HUES64 (cell line): ENCODE results near the gene FOXM1. TPM values are rescaled to one million over a fixed set of nuclear protein-coding genes. Genes with fewer than 3 reads are reported as not detected.

Experiments used
- H3K27ac ChIP-seq: 2 replicates; pipeline ENCODE4 v1.7.0; 2013; ENCODE audit warnings: low read depth, low read length, inconsistent platforms
- H3K27me3 ChIP-seq: 2 replicates; pipeline ENCODE4 v1.6.1; 2013; ENCODE audit warnings: mild to moderate bottlenecking, low read length; ENCODE audit not compliant: insufficient read depth
- H3K36me3 ChIP-seq: 2 replicates; pipeline ENCODE4 v1.6.1; 2013; ENCODE audit warnings: mild to moderate bottlenecking, low read length; ENCODE audit not compliant: insufficient read depth
- H3K4me1 ChIP-seq: 2 replicates; pipeline ENCODE4 v1.6.1; 2013; ENCODE audit warnings: mild to moderate bottlenecking, low read length, moderate library complexity; ENCODE audit not compliant: insufficient read depth
- H3K4me3 ChIP-seq: 2 replicates; pipeline ENCODE4 v1.5.1; 2013; ENCODE audit warnings: mild to moderate bottlenecking, low read length, moderate library complexity
- H3K9ac ChIP-seq: 2 replicates; pipeline ENCODE4 v1.6.1; 2013; ENCODE audit warnings: mild to moderate bottlenecking, low read depth, low read length
- H3K9me3 ChIP-seq: 2 replicates; pipeline ENCODE4 v1.6.1; 2013; ENCODE audit warnings: low read depth, low read length; ENCODE audit not compliant: insufficient read depth
- WGBS: fragments of 150-250, 120-280 bp; methylation state at CpG from one replicate; pipeline ENCODE4 v1.1.7; 2013; ENCODE audit warnings: missing lambda C conversion rate; 5-methylcytosine and 5-hydroxymethylcytosine counted together
- polyA plus RNA-seq, 2 experiments: library from polyadenylated mRNA; stranded (reverse); fragments of 50-300 nt; gene quantifications; one replicate each; pipeline ENCODE4 v1.2.3, GENCODE V29; 2013

The FOXM1 gene, protein sequence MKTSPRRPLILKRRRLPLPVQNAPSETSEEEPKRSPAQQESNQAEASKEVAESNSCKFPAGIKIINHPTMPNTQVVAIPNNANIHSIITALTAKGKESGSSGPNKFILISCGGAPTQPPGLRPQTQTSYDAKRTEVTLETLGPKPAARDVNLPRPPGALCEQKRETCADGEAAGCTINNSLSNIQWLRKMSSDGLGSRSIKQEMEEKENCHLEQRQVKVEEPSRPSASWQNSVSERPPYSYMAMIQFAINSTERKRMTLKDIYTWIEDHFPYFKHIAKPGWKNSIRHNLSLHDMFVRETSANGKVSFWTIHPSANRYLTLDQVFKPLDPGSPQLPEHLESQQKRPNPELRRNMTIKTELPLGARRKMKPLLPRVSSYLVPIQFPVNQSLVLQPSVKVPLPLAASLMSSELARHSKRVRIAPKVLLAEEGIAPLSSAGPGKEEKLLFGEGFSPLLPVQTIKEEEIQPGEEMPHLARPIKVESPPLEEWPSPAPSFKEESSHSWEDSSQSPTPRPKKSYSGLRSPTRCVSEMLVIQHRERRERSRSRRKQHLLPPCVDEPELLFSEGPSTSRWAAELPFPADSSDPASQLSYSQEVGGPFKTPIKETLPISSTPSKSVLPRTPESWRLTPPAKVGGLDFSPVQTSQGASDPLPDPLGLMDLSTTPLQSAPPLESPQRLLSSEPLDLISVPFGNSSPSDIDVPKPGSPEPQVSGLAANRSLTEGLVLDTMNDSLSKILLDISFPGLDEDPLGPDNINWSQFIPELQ
- 84.1 TPM for polyA plus RNA-seq (2013, experiment 1 of 2)
- polyA plus RNA-seq (2013, experiment 2 of 2): 85.7 TPM

DNA sequence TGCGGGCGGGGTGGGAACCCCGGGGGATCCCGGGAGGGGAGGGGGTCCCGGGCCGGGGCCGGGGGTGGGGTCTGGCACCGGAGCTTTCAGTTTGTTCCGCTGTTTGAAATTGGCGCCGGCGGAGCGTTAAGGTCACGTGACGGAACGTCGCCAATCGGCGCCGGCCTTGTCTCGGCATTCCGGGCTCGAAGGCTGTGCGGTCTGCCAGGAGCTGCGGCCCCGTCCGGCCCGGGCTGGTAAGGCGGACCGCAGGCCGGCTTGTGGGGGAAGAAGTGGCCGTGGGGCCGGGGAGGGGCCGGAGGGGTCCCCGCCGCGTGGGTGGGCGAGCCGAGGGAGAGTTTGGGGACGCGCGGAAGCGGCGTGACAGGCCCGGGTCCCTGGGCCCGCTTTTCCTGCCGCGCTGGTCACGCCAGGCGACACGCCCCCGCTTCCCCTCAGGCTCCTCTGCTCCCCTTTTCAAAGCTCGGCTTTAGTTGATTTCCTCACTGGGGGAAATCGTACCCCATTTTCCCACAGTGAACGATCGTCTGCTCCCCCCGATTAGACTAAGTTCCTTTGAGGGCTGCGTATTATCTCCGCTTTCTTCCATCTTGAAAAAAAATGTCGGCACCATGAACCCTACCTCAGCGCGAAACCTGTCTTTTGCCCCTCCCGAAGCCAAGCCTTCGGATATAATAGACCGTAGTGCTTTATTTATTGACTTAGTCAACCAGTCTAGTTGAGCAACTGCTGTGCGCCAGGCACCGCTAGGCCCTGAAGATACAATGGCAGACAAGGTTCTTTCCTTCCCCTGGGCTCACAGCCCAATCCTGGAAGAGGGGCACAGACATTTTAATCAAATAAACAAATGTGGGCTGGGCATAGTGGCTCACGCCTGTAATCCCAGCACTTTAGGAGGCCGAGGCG, at the start of gene FOXM1, which contains the start of gene RHNO1:
TSS of gene FOXM1 (minus strand) at position 128 of the 906 bp plus-strand sequence. CDS start 2,696 bp downstream, outside the sequence.
TSS of gene RHNO1 (plus strand) at position 177 of the 906 bp plus-strand sequence. CDS start 8,144 bp downstream, outside the sequence.
- Histone ChIP-seq H3K27me3 (no peaks in the 10 kb centered on the region), H3K9ac (peak within 1 kb of the TSS; percentile 96), H3K36me3 (peaks cover 38% of the 10 kb centered on the region), H3K27ac (peak within 1 kb of the TSS; percentile 73), H3K4me3 (peak within 1 kb of the TSS; percentile 99), H3K4me1 (peaks cover 11% of the 10 kb centered on the region), H3K9me3 (no peaks in the 10 kb centered on the region)
- WGBS: under 1% methylated on average over 70 of the region's 70 CpGs

DNA sequence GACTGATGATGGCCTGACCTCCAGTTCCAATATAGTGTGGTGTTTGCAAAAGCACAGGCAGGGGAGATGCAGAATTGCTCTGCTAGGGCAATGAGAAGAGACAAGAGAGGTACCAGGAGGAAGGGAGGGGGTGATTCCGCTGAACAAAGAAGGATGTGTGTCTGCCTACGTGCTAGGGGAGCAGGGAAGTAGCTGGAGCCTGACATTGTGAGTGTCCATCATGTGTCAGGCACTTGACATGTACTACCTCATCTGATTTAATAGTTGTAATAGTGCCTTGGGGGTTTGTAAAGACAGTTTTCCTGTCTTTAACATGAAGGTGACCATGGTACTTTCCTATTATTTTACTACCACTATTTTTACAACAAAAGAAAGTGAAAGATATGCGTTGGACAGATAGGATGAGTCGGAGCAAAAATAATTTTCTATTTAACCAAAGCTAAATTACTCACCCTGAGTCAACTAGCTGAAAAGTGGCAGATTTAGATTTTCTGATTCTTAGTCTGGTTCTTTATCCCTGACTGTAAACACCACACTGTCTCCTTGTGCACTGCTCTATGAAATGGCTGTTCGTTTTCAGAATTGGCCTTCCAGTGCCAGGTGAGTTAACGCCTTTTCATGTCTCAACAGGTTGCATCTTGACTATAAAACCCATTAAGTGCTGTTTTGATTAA, 48.5 kb upstream of the FOXM1 start:
- H3K27me3 ChIP-seq: no peaks in the 10 kb centered on the region
- 93% methylated on average over 6 of the region's 6 CpGs for WGBS
- peaks cover 14% of the 10 kb centered on the region for H3K4me1 ChIP-seq
- H3K4me3 ChIP-seq: no peak overlapping the region
- no peak overlapping the region for H3K9ac ChIP-seq
- H3K9me3 ChIP-seq: no peaks in the 10 kb centered on the region
- no peak overlapping the region for H3K27ac ChIP-seq
- peaks cover 39% of the 10 kb centered on the region for H3K36me3 ChIP-seq

DNA sequence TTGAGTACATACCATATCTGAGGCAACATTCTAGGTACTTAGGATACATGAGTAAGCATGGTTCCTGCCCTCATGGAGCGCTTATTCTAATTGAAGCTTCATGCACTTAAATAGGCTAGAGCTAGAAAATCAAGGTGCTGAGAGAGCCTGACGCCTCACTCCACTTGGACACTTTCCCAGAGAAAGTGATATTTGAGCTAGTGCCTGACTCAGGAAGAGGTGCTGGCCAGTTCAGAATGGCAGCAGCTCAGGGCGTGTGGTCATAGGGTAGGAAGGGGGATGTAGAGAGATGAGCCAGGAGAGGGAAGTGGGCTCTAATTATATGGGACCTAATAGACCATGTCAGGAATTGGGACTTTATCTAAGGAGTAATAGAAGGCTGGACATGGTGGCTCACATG, 47.0 kb upstream of the FOXM1 start:
- no peaks in the 10 kb centered on the region for H3K9me3 ChIP-seq
- peaks cover 14% of the 10 kb centered on the region for H3K4me1 ChIP-seq
- H3K27ac ChIP-seq: no peak overlapping the region
- 93% methylated on average over 3 of the region's 3 CpGs for whole genome bisulfite sequencing
- peaks cover 35% of the 10 kb centered on the region for H3K36me3 ChIP-seq
- no peaks in the 10 kb centered on the region for H3K27me3 ChIP-seq
- no peak overlapping the region for H3K9ac ChIP-seq
- no peak overlapping the region for H3K4me3 ChIP-seq

DNA sequence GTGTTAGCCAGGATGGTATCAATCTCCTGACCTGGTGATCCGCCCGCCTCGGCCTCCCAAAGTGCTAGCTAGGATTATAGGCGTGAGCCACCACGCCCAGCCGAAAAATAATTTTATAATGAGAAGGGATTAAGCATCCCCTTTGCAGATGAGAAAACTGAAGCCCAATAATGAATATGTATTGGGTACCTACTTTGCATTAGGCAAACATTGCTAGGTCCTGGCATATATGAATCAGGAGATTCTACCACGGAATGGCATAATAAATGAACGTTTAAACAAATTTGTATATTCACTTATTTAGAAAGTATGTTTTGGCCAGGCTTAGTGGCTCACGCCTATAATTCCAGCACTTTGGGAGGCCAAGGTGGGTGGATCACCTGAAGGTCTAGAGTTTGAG, 46.1 kb upstream of the FOXM1 start:
- Histone ChIP-seq H3K4me1 (peaks cover 14% of the 10 kb centered on the region), H3K9ac (no peak overlapping the region), H3K9me3 (no peaks in the 10 kb centered on the region), H3K27ac (no peak overlapping the region; the same call in 1 of the 2 replicates), H3K4me3 (no peak overlapping the region), H3K36me3 (peaks cover 35% of the 10 kb centered on the region), H3K27me3 (no peaks in the 10 kb centered on the region)
- WGBS: 96% methylated on average over 9 of the region's 9 CpGs

DNA sequence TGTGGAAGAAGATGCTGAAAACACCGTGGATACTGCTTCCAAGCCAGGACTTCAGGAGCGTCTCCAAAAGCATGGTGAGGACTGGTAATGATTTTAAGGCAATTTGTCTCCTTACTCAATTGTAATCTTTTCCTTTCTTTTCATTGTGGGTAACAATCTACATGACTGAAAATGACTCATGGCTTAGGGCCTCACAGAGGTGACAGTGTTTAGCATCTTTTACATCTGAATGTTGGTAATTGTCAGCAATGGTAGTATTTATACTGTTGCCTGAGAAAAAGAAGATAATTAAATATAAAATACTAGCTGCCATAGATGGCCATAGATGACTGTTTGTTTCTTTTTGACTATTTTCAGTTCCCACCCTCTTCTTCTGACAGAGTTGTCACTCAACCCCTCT, 45.4 kb upstream of the FOXM1 start:
- no peaks in the 10 kb centered on the region for H3K27me3 ChIP-seq
- WGBS: 34% methylated on average over 2 of the region's 2 CpGs
- peak overlapping the region; percentile 41; the same call in 1 of the 2 replicates for H3K9ac ChIP-seq
- peaks cover 14% of the 10 kb centered on the region for H3K4me1 ChIP-seq
- no peak overlapping the region; the same call in 1 of the 2 replicates for H3K4me3 ChIP-seq
- peaks cover 32% of the 10 kb centered on the region for H3K36me3 ChIP-seq
- peak overlapping the region; percentile 79; the same call in 1 of the 2 replicates for H3K27ac ChIP-seq
- H3K9me3 ChIP-seq: no peaks in the 10 kb centered on the region

DNA sequence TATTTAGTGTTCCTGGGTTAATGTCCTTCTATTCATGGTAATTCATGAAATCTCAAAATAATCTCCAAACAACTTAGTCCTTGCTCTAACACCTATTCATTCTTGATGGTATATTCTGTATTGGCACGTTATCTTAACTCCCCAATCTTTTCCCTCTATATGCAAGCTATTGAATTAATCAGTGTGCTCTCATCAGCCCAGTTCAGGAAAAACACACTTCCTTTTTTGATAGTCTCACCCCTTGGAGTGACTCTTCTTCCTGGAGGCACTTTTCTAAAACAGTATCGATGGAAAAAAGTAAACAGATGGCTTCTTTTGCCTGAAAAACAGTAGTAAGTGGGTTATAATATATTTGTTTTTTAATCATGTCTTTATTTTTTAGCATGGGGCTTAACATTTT, 42.3 kb upstream of the FOXM1 start:
- Histone ChIP-seq H3K36me3 (peaks cover 22% of the 10 kb centered on the region; the same call in 1 of the 2 replicates), H3K4me1 (peaks cover 14% of the 10 kb centered on the region), H3K4me3 (no peak overlapping the region), H3K27ac (no peak overlapping the region), H3K9me3 (no peaks in the 10 kb centered on the region), H3K27me3 (no peaks in the 10 kb centered on the region), H3K9ac (no peak overlapping the region)
- 94% methylated on average over 2 of the region's 2 CpGs for WGBS

DNA sequence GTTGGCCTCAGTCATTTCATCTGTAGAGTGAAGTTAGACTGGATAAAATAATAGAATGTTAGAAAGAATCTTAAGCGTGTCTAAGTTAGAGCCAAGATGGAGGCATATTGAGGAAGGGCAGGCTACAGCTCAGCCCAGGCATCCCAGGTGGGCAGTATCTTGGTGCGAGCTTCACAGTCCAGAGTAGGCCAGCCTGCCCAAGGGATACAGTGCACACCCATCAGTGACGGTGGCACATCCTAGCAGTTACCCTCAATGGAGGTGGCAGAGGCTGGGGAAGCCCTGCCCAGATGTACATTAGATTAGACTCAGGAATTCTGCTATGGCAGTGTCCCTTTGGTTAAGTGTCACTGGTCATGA, 35.2 kb upstream of the FOXM1 start:
- Histone ChIP-seq H3K9me3 (no peaks in the 10 kb centered on the region), H3K36me3 (peaks cover 10% of the 10 kb centered on the region), H3K27ac (peak overlapping the region; percentile 59; the same call in 1 of the 2 replicates), H3K27me3 (no peaks in the 10 kb centered on the region), H3K9ac (no peak overlapping the region; the same call in 1 of the 2 replicates), H3K4me1 (peaks cover 18% of the 10 kb centered on the region), H3K4me3 (no peak overlapping the region)
- 93% methylated on average over 3 of the region's 3 CpGs for WGBS

DNA sequence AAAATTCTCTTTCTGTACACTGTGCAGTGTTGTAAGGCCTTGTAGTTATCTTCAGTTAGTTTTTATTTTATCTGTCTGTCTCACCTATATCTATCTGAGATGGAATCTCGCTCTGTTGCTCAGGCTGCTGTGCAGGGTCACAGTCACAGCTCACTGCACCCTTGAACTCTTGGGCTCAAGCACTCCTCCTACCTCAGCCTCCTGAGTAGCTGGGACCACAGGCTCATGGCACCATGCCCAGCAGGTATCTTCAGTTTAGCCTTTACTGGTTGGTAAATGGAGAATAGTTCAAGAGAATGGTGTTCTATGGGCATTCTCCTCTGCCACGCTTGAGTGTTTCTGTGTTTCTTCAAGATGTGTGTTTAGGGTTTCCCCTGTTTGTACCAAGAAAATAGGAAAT, 27.3 kb upstream of the FOXM1 start:
- 97% methylated on average over 2 of the region's 2 CpGs for WGBS
- Histone ChIP-seq H3K27me3 (no peaks in the 10 kb centered on the region), H3K4me1 (peaks cover 11% of the 10 kb centered on the region), H3K36me3 (no peaks in the 10 kb centered on the region), H3K27ac (0 out of 2 replicates have a peak overlapping the region, but pooled peaks have one; percentile 13), H3K4me3 (no peak overlapping the region), H3K9me3 (no peaks in the 10 kb centered on the region), H3K9ac (no peak overlapping the region)

DNA sequence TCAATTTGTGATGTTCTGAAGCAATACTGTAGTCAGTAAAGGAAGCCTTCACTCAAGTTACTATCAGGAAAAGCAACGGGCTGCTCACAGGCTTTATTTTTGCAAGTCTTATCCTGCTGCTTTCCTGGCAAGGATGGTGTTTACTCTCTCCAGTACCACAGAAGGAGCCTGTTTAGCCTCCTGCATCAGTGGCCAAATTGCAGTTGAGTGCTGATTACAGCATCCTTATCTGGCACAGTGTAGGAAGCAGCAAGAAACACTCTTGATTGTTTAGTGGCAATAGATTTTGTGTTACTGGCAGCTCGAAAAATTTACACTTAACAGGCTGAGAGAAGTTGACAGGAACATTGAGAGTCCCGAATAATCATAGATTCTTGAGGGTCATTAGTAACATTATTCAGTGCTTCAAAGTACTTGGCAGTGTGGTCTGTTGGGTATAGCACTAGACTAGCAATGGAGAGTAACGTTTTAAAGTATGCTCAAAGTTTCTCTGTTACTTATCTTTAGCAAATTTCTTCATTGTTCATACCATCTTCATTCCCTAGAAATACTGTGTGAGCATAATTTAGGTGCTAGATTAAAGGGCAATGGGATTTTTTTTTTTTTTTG, 25.4 kb upstream of the FOXM1 start:
- H3K27ac ChIP-seq: no peak overlapping the region
- H3K4me3 ChIP-seq: no peak overlapping the region
- H3K9me3 ChIP-seq: no peaks in the 10 kb centered on the region
- H3K9ac ChIP-seq: no peak overlapping the region
- H3K4me1 ChIP-seq: peaks cover 6% of the 10 kb centered on the region; the same call in 1 of the 2 replicates
- no peaks in the 10 kb centered on the region for H3K36me3 ChIP-seq
- 76% methylated on average over 4 of the region's 4 CpGs for WGBS
- H3K27me3 ChIP-seq: no peaks in the 10 kb centered on the region

DNA sequence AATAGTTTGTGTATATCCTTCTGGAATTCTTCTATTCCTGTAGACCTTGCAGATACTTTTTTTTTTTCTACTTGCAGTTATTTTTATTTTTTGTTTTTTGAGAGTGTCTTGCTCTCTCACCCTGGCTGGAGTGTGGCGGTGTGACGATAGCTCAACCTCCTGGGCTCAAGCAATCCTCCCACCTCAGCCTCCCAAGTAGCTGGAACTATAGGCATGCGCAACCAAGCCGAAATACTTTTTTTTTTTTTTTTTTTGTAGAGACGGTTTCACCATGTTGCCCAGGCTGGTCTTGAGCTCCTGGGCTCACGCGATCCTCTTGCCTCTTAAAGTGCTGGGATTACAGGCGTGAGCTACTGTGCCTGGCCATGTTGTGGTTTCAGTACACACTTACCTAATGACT, 23.7 kb upstream of the FOXM1 start:
- Histone ChIP-seq H3K27ac (no peak overlapping the region), H3K27me3 (no peaks in the 10 kb centered on the region), H3K36me3 (no peaks in the 10 kb centered on the region), H3K9me3 (no peaks in the 10 kb centered on the region), H3K9ac (no peak overlapping the region), H3K4me1 (peaks cover 6% of the 10 kb centered on the region; the same call in 1 of the 2 replicates), H3K4me3 (no peak overlapping the region)
- WGBS: 86% methylated on average over 8 of the region's 8 CpGs
